CD4-positive, alpha-beta T cell treated with Interleukin-4 for 4 hours (primary cell): ENCODE measurements around the gene TDRD12.
"Not testable (repeated sequence)": the region's sequence is repeated elsewhere in the genome, so short reads cannot be mapped to it uniquely, and the experiment has no call there.

ENCODE experiments used
- DNase-seq: peaks from one replicate; pipeline ENCODE4 v3.0.0-alpha.2; 2020

TDRD12 gene

GRCh38 chr19:32813862-32814425 lies 94.4 kb downstream of the TDRD12 start:
- no peak for DNase-seq

- no peak for DNase-seq
These were observed 95.1 kb downstream of the TDRD12 start for GRCh38 chr19:32814624-32815023.

GRCh38 chr19:32816555-32817099 lies 97.1 kb downstream of the TDRD12 start:
- no peak for DNase-seq

- DNase-seq, result no peak
These were observed 98.3 kb downstream of the TDRD12 start for GRCh38 chr19:32817569-32818476.

- DNase-seq, result no peak
These were observed 99.0 kb downstream of the TDRD12 start for GRCh38 chr19:32818536-32818935.

GRCh38 chr19:32819419-32820400 lies 100.1 kb downstream of the TDRD12 start:
- no peak for DNase-seq

GRCh38 chr19:32822916-32823746 lies 103.6 kb downstream of the TDRD12 start:
- no peak for DNase-seq

GRCh38 chr19:32823747-32824102 lies 104.2 kb downstream of the TDRD12 start:
- DNase-seq, result no peak

GRCh38 chr19:32824191-32824751 lies 104.7 kb downstream of the TDRD12 start:
- DNase-seq, result no peak

GRCh38 chr19:32824916-32825608 lies 105.5 kb downstream of the TDRD12 start:
- no peak for DNase-seq

- no peak for DNase-seq
These were observed 108.6 kb downstream of the TDRD12 start for GRCh38 chr19:32828139-32828538.

GRCh38 chr19:32828643-32829344 lies 109.2 kb downstream of the TDRD12 start:
- no peak for DNase-seq

GRCh38 chr19:32829345-32829896 lies 109.9 kb downstream of the TDRD12 start:
- DNase-seq, result no peak

GRCh38 chr19:32830231-32831014 lies 110.9 kb downstream of the TDRD12 start:
- DNase-seq, result no peak

GRCh38 chr19:32831611-32832010 lies 112.0 kb downstream of the TDRD12 start:
- DNase-seq, result no peak

GRCh38 chr19:32832094-32832493 lies 112.5 kb downstream of the TDRD12 start:
- DNase-seq, result not testable (repeated sequence)

GRCh38 chr19:32832825-32833224 lies 113.3 kb downstream of the TDRD12 start:
- not testable (repeated sequence) for DNase-seq

- DNase-seq, result not testable (repeated sequence)
These were observed 113.8 kb downstream of the TDRD12 start for GRCh38 chr19:32833388-32833787.

GRCh38 chr19:32837531-32837930 lies 118.0 kb downstream of the TDRD12 start:
- no peak for DNase-seq
